Activated CD4-positive, CD25-positive, alpha-beta regulatory T cell treated with anti-CD3 and anti-CD28 coated beads, Interleukin-2, amount 50 U/mL, for 16 hours (primary cell): ENCODE results near the gene OR52B2.
"Not testable (repeated sequence)": the region's sequence is repeated elsewhere in the genome, so short reads cannot be mapped to it uniquely, and the experiment has no call there.

Experiments
- DNase-seq: peaks from one replicate; pipeline ENCODE4 v3.0.0-alpha.2; 2020; ENCODE audit warnings: low read depth, low spot score

OR52B2 gene

DNA sequence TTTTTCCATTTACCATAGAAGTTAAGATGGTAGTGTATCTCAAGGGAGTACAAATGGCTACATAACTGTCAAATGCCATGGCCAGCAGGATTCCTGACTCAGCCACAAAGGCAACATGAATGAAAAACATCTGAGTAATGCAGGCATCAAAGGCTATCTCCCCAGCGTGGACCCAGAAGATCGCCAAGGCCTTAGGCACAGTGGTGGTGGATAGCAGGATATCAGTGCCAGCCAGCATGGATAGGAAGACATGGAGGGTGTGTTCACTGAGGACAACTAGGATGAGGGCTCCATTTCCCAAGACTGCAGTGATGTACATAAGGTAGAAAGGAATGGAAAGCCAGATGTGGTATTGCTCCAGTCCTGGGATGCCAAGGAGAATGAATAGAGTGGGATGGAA is 18.0 kb downstream of the OR52B2 start:
- DNase-seq, result no peak

DNA sequence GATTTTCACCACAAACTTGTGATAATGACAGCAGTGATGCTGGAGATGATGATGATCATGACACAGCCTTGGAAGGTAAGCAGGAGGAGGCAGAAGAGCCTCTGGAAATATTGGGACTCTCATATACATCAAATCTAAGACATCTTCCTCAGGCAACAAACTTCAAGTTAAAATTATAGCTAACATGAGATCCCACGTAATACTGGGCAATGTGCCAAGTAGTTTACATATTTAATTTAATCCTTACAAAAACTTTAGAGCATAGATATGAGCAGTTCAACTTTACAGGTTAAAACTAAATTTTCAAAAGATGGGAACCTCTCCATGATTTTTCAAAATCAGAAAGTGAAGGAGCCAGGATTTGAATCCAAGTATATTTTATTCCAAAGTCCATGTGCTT is 19.0 kb downstream of the OR52B2 start:
- DNase-seq, result no peak

- DNase-seq, result not testable (repeated sequence)
Measured at GRCh38 chr11:6143737-6144136, 26.4 kb downstream of the OR52B2 start.

GRCh38 chr11:6142936-6143335 is 27.2 kb downstream of the OR52B2 start:
- DNase-seq, result no peak

GRCh38 chr11:6135936-6136335 is 34.2 kb downstream of the OR52B2 start:
- DNase-seq, result not testable (repeated sequence)

- no peak for DNase-seq
Measured at GRCh38 chr11:6132431-6132830, 37.7 kb downstream of the OR52B2 start.

DNA sequence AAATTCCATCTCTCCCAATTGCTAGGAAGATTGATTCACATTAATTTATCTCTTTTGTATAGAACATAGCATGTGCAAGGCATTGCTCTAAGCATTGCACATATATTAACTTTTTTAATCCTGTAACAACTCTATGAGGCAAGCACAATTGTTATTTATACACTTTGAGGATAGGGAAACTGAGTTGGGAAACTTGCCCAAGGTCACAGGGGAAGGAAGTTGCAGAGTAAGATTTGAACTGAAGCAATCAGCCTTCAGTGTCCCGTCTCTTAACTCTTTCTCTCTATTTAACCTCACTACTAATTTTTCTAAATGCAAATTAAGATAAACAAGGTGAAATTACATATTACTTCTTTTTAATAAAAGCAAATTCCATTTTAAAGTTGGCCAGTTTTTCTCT is 40.5 kb downstream of the OR52B2 start:
- no peak for DNase-seq

DNA sequence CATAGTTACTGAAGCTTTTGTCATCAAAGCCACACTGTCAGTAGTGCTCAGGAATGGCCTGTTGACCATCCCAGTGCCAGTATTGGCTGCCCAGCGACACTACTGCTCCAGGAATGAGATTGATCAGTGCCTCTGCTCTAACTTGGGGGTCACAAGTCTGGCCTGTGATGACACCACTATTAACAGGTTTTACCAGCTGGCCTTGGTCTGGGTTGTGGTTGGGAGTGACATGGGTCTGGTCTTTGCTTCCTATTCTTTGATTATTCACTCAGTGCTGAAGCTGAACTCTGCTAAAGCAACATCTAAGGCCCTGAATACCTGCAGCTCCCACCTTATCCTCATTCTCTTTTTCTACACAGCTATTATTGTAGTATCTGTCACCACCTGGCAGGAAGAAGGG is 41.1 kb downstream of the OR52B2 start:
- DNase-seq, result no peak

GRCh38 chr11:6127881-6128280 is 42.2 kb downstream of the OR52B2 start:
- DNase-seq, result no peak

DNA sequence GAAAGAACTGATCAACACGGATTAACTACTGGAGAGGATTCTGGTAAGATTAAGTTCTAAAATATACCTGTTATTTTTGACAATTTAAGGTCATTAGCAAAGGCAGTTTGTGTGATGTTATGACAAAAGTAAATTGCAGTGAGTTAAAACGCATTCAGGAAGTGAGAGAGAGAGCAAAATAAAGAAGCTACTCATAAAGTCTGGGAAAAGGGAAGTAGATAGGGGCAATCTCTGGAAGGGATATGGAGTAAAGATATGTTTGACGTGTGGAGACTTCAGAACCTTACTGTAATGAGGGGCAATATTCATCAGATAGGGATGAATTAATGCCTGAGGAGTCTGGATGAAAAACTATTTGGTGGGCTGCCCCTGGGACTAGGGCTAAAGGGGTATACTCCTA is 45.9 kb downstream of the OR52B2 start:
- no peak for DNase-seq
